ENCODE data around the gene PRRG2. TPM values are rescaled to one million over a fixed set of nuclear protein-coding genes. Genes with fewer than 3 reads are reported as not detected.

PRRG2 gene
- total RNA-seq, 1 experiment from 2014 or later = 3.3 TPM

- Histone ChIP-seq H2AFZ (ENCODE audit: low read length) (no peak overlapping the region), H4K20me1 (ENCODE audit: control insufficient read depth, insufficient read depth, insufficient read length) (no peaks in the 10 kb centered on the region), H3K23ac (ENCODE audit: insufficient read length, low read depth, low read length) (no peak overlapping the region), H3K4ac (ENCODE audit: low read depth, low read length) (no peak overlapping the region), H3K4me1 (ENCODE audit: insufficient read depth, low read length) (no peaks in the 10 kb centered on the region), H3K79me2 (ENCODE audit: insufficient read depth, low read length) (peaks cover 5% of the 10 kb centered on the region; the same call in 1 of the 2 replicates), H3K9me3 (ENCODE audit: control insufficient read depth, low read depth, low read length) (no peaks in the 10 kb centered on the region), H3K79me1 (ENCODE audit: insufficient read depth, low read depth, low read length, poor library complexity, severe bottlenecking) (peaks cover 11% of the 10 kb centered on the region), H3K23me2 (ENCODE audit: insufficient read length, low read depth, low read length, poor library complexity, severe bottlenecking) (peaks cover 5% of the 10 kb centered on the region), H2AK5ac (ENCODE audit: insufficient read length, low read length) (no peak overlapping the region), H4K8ac (replicated peaks; ENCODE audit: insufficient read length, low read depth, low read length) (no peak overlapping the region), H3K56ac (ENCODE audit: insufficient read length, low read depth, low read length) (no peak overlapping the region), H4K91ac (ENCODE audit: insufficient read length, low read depth, low read length) (no peak overlapping the region), H3K18ac (ENCODE audit: insufficient read length, low read depth, low read length) (no peak overlapping the region), H3T11ph (ENCODE audit: low read length) (no peak overlapping the region), H2BK15ac (ENCODE audit: low read depth, low read length) (no peak overlapping the region), H2BK5ac (ENCODE audit: insufficient read length, low read length) (no peak overlapping the region), H3K9ac (ENCODE audit: extremely low read depth, insufficient read length, low read length) (no peak overlapping the region), H2BK120ac (ENCODE audit: low read depth, low read length, poor library complexity, severe bottlenecking) (no peak overlapping the region), H3K27ac (ENCODE audit: insufficient read length, low read depth, low read length) (no peak overlapping the region), H3K4me2 (ENCODE audit: insufficient read depth, insufficient read length, low read length) (no peak overlapping the region), H3K14ac (ENCODE audit: insufficient read depth, low read length) (no peak overlapping the region), H2BK12ac (ENCODE audit: insufficient read length, low read depth, low read length) (no peak overlapping the region), H2BK20ac (ENCODE audit: low read depth, low read length, poor library complexity, severe bottlenecking) (no peak overlapping the region), H3K27me3 (ENCODE audit: insufficient read depth, low read length) (no peaks in the 10 kb centered on the region), H4K5ac (ENCODE audit: insufficient read length, low read depth, low read length) (no peak overlapping the region)
- DNase-seq = no peak
- no peaks in the 10 kb centered on the region; a peak in 1 of 5 replicates for H3K9me3 Mint-ChIP-seq
- no CpG with 5 or more reads among the region's 32 CpGs for WGBS (ENCODE audit: extremely low coverage, insufficient read length, low lambda C conversion rate)
- H3K27me3 Mint-ChIP-seq (ENCODE audit: low read depth) = no peaks in the 10 kb centered on the region
- no peak overlapping the region for H3K4me3 Mint-ChIP-seq
- H3K4me1 Mint-ChIP-seq = peaks cover 8 to 18% of the 10 kb centered on the region in 2 experiments
- no peak for TF ChIP-seq CTCF (conservative IDR thresholded peaks at IDR 0.05)
- H3K27ac Mint-ChIP-seq = no peak overlapping the region
- peaks cover 29 to 55% (median 47%) of the 10 kb centered on the region in 3 experiments for H3K36me3 Mint-ChIP-seq (ENCODE audit: insufficient read depth in 1 of 3, low read depth in 3 of 3)
Measured at GRCh38 chr19:49595819-49596404, 14.8 kb downstream of the PRRG2 start.

Data from H9 (cell line).